Measurements from ENCODE around the gene GGA1. TPM values are rescaled to one million over a fixed set of nuclear protein-coding genes. Genes with fewer than 3 reads are reported as not detected.

Gene GGA1
- total and polyA plus RNA-seq, 9 of the 15 experiments (the other 6 are each of a cell fraction or from before 2014, with no cell fraction given): 1.5 to 69.5 (median 31.6) TPM

DNA sequence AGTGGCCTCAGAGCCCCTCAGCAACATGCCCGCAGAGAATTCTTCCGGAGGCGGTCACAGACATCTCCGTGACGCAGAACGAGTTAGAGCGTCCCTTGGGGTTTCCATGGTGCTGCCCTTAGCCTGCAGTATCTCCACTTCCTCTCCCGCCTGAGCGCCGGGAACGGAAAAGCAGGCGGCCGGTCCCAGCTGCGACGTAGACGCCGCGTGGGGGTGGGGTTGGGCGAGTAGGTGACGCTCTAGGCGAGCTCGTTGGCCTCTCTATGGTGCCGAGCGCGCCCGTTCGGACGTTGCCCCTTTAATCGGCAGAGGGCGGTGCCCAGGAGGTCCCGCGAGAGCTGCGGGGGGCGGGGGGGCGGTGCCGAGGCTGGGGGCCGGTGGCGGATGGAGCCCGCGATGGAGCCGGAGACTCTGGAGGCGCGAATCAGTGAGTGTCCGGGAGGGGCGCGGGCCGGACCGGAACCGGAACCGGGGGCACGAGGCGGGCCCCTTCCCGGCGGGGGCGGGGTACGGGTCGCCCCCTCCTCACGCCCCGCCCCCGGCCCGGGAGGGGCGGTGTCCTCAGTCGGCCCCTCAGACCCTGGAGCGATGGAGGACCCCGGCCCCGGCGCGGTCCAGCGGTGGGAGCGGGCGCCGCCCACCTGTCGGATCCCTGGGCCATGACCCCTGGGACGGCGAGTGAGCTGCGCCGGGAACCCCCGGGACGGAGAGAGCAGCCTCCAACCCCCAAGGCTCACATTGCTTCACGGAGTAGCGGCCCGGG is at the start of gene GGA1 (continued):
- no peak for TF ChIP-seq IRF2 (CRISPR knock-in tag; IDR thresholded peaks at IDR 0.05)
- TF ChIP-seq EGR1 (conservative IDR thresholded peaks at IDR 0.05): peak; percentile 69
- no peak for TF ChIP-seq SMARCC2 (IDR thresholded peaks at IDR 0.05; ENCODE audit: low read depth)
- TF ChIP-seq PCBP2 (IDR thresholded peaks at IDR 0.05; ENCODE audit: low read depth, low read length, poor library complexity, severe bottlenecking): no peak
- TF ChIP-seq, protein P1, sequence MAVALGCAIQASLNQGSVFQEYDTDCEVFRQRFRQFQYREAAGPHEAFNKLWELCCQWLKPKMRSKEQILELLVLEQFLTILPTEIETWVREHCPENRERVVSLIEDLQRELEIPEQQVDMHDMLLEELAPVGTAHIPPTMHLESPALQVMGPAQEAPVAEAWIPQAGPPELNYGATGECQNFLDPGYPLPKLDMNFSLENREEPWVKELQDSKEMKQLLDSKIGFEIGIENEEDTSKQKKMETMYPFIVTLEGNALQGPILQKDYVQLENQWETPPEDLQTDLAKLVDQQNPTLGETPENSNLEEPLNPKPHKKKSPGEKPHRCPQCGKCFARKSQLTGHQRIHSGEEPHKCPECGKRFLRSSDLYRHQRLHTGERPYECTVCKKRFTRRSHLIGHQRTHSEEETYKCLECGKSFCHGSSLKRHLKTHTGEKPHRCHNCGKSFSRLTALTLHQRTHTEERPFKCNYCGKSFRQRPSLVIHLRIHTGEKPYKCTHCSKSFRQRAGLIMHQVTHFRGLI (CRISPR knock-in tag; IDR thresholded peaks at IDR 0.05): no peak
- TF ChIP-seq NBN (IDR thresholded peaks at IDR 0.05; ENCODE audit: low read depth): peak; percentile 77; the same call in 1 of the 2 replicates
- TF ChIP-seq NR2C2 (CRISPR knock-in tag; IDR thresholded peaks at IDR 0.05): no peak
- TF ChIP-seq NR2C2 (tag; IDR thresholded peaks at IDR 0.05): peak; percentile 95
- peak; percentile 70; the same call in 1 of the 2 replicates for TF ChIP-seq ELF2 (CRISPR knock-in tag; IDR thresholded peaks at IDR 0.05)
- TF ChIP-seq SMAD4 (CRISPR knock-in tag; conservative IDR thresholded peaks at IDR 0.05): peak; percentile 65; the same call in 1 of the 2 replicates
- no peak for TF ChIP-seq ARNT (IDR thresholded peaks at IDR 0.05)
- no peak for TF ChIP-seq ZNF133 (CRISPR knock-in tag; IDR thresholded peaks at IDR 0.05)
- no peak for TF ChIP-seq NCOA2 (IDR thresholded peaks at IDR 0.05; ENCODE audit: partially characterized antibody in 2 of 2)
- TF ChIP-seq, protein P2, sequence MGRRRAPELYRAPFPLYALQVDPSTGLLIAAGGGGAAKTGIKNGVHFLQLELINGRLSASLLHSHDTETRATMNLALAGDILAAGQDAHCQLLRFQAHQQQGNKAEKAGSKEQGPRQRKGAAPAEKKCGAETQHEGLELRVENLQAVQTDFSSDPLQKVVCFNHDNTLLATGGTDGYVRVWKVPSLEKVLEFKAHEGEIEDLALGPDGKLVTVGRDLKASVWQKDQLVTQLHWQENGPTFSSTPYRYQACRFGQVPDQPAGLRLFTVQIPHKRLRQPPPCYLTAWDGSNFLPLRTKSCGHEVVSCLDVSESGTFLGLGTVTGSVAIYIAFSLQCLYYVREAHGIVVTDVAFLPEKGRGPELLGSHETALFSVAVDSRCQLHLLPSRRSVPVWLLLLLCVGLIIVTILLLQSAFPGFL (CRISPR knock-in tag; IDR thresholded peaks at IDR 0.05): no peak
- TF ChIP-seq TCF3 (CRISPR knock-in tag; IDR thresholded peaks at IDR 0.05): no peak
- no peak for TF ChIP-seq ZNF444 (CRISPR knock-in tag; IDR thresholded peaks at IDR 0.05)
- peak in 2 of 3 experiments; percentile 50 to 51 for TF ChIP-seq YY1 (IDR thresholded peaks at IDR 0.05; ENCODE audit: borderline replicate concordance in 1 of 3, control insufficient read depth in 1 of 3, extremely low read depth in 1 of 3, insufficient read depth in 3 of 3, insufficient read length in 1 of 3, insufficient replicate concordance in 2 of 3, low read depth in 1 of 3, low read length in 2 of 3)
- TF ChIP-seq ZFP1 (CRISPR knock-in tag; IDR thresholded peaks at IDR 0.05): no peak
- no peak for TF ChIP-seq ERF (CRISPR knock-in tag; IDR thresholded peaks at IDR 0.05)
- peak; percentile 62; the same call in 1 of the 2 replicates for TF ChIP-seq RNF2 (IDR thresholded peaks at IDR 0.05)
- TF ChIP-seq PTBP1 (IDR thresholded peaks at IDR 0.05; ENCODE audit: low read depth, low read length): no peak
- peak; percentile 33 for TF ChIP-seq HMGN3 (IDR thresholded peaks at IDR 0.05; ENCODE audit: borderline replicate concordance, extremely low read depth, insufficient read length, low read depth, low read length)
- peak in 1 of 2 experiments; percentile 75; a peak in 1 of 4 replicates for TF ChIP-seq ETV6 (IDR thresholded peaks at IDR 0.05; ENCODE audit: borderline replicate concordance in 1 of 2, low read depth in 2 of 2, low read length in 1 of 2)
- TF ChIP-seq ETV6 (CRISPR knock-in tag; IDR thresholded peaks at IDR 0.05; ENCODE audit: borderline replicate concordance): peak; percentile 90
- no peak for TF ChIP-seq HEY1 (CRISPR knock-in tag; IDR thresholded peaks at IDR 0.05; ENCODE audit: borderline replicate concordance)
- TF ChIP-seq ZNF431 (CRISPR knock-in tag; IDR thresholded peaks at IDR 0.05): no peak; the same call in 1 of the 2 replicates
- TF ChIP-seq HLTF (IDR thresholded peaks at IDR 0.05): no peak

All from K562 (cell line).